ENCODE measurements around the gene SPATA32. TPM values are rescaled to one million over a fixed set of nuclear protein-coding genes. Genes with fewer than 3 reads are reported as not detected.
A peak's percentile ranks its signal among the peaks of the same experiment; 100 is the strongest.

SPATA32 gene
- total RNA-seq, 1 donor from 2014 or later: not detected

DNA sequence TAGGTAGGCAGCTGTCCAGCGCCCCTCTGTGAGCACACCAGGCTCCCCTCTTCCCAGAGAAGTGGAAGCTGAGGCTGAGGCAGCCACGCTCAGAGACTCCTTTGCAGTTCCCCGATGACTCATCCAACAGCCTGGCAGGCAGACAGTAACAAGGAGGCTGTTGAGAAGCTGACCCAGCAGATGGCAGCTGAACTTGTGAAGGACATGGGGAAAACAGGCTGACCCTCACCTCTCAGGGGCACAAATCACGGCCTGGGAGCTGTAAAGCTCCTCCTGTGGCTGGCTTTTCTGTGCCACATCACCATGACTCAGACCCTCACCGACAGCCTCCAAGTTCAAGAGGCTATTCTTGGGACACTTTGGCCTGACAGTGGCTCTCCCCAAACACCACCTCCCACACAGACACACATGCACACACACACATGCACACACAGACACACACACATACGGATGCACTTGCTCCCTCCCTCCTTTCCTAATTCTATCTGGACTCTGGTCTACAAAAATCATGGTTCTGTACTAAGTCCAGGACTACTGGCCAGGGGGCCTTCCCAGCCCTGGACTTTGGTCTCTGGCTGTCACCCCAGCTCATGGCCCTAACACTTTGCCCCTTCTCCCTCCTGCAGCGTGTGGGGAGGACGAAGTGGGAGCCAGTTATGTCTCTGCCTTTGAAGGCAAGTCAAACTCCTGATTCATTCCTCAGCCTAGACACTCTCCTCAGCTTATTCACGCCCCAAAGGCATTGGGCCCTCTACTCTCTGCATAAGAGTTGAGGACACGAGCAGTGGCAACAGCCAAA, 31.7 kb upstream of the SPATA32 start:
- Histone ChIP-seq H3K4me3 (no peak overlapping the region), H3K9me3 (no peaks in the 10 kb centered on the region), H3K36me3 (peaks cover 0 to 16% of the 10 kb centered on the region in 2 donors), H3K27me3 (no peaks in the 10 kb centered on the region), H3K4me1 (peaks cover 100% of the 10 kb centered on the region), H3K27ac (peak overlapping the region; percentile 81)
- TF ChIP-seq, protein P1, sequence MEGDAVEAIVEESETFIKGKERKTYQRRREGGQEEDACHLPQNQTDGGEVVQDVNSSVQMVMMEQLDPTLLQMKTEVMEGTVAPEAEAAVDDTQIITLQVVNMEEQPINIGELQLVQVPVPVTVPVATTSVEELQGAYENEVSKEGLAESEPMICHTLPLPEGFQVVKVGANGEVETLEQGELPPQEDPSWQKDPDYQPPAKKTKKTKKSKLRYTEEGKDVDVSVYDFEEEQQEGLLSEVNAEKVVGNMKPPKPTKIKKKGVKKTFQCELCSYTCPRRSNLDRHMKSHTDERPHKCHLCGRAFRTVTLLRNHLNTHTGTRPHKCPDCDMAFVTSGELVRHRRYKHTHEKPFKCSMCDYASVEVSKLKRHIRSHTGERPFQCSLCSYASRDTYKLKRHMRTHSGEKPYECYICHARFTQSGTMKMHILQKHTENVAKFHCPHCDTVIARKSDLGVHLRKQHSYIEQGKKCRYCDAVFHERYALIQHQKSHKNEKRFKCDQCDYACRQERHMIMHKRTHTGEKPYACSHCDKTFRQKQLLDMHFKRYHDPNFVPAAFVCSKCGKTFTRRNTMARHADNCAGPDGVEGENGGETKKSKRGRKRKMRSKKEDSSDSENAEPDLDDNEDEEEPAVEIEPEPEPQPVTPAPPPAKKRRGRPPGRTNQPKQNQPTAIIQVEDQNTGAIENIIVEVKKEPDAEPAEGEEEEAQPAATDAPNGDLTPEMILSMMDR (IDR thresholded peaks at IDR 0.05): no peak
- peak; percentile 62 to 77 for TF ChIP-seq POLR2AphosphoS5 (IDR thresholded peaks at IDR 0.05; ENCODE audit: insufficient read depth in 1 of 2, low read depth in 1 of 2)
- peak in 1 of 2 donors; percentile 97 for DNase-seq (ENCODE audit: extremely low spot score in 2 of 2)
- intact Hi-C loops (cut with DNase I): no loop called here

DNA sequence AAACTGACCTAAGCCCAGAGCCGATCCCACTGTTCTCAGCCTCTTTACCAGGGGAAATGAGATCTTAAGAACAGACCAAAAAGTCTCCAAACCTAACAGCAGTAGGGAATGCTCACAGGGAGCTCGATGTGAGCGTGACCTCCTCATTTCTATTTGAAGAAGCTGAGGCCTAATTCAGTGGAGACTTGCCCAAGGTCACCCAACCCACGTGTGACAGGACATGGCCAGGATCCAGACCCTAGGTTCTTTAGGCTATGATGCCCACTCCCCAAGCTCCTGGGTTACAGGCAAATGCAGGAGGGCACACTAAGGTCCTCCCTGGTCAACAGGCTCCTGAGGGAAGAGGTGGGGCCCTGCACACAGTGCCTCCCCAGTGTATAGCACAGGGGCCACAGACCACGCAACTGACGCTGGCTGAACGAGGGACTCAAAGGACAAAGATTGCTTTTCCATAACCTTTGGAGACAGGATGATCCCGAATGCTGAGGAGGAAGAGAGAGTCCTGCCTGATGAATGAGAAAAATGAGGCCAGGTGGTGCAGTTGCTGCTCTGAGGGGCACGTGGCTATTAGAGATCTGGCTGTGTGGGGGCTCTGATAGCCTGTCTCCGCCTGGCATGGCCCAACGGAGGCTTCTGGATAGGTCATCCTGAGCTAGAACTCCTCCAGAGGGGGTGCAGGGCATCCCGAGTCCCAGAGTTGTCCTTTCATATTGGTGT, 31.0 kb upstream of the SPATA32 start:
- no peak overlapping the region for H3K4me3 ChIP-seq
- TF ChIP-seq, protein P1 (IDR thresholded peaks at IDR 0.05): no peak
- TF ChIP-seq POLR2AphosphoS5 (IDR thresholded peaks at IDR 0.05; ENCODE audit: insufficient read depth in 1 of 2, low read depth in 1 of 2) (no peak), POLR2A (IDR thresholded peaks at IDR 0.05) (no peak)
- peaks cover 100% of the 10 kb centered on the region for H3K4me1 ChIP-seq

DNA sequence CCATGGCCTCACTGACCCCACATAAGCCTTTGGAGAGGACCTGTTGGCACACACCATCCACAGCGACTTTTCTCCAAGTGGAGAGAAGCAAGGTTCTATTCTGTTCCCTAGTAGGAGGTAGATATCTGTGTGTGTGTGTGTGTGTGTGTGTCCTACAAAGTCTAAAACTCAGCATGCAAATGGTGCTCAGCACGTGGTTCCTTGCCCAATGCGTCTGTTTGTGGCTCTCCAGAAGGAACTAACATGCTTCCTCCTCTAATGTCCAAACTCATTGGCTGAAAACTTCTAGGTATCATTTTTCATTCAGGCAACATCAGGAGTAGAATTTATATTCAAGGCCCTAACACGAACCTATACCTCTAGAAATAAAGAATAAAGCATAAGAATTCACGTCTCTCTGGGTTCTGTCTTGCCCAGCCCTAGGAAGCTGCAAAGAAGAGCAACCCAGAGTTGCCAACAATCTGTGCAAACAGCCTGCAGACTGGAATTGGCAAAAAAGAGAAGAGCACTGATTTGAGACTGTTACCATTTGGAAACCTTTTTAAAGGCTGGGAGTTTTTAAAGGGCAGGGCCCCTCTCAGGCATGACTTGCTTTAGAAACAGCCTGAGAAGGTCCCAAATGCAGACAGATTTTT, 29.4 kb upstream of the SPATA32 start:
- Histone ChIP-seq H3K4me1 (peaks cover 90% of the 10 kb centered on the region), H3K27me3 (no peaks in the 10 kb centered on the region), H3K27ac (peak overlapping the region; percentile 81), H3K36me3 (peaks cover 0 to 36% of the 10 kb centered on the region in 2 donors), H3K4me3 (no peak overlapping the region), H3K9me3 (no peaks in the 10 kb centered on the region)
- DNase-seq (ENCODE audit: extremely low spot score in 2 of 2): no peak
- TF ChIP-seq POLR2A (IDR thresholded peaks at IDR 0.05) (no peak), POLR2AphosphoS5 (IDR thresholded peaks at IDR 0.05; ENCODE audit: insufficient read depth in 1 of 2, low read depth in 1 of 2) (no peak)
- TF ChIP-seq, protein P1 (IDR thresholded peaks at IDR 0.05): no peak
- intact Hi-C loops (cut with DNase I): no loop called here

More for the DNA sequence above, 31.0 kb upstream of the SPATA32 start:
- H3K36me3 ChIP-seq: peaks cover 0 to 22% of the 10 kb centered on the region in 2 donors
- DNase-seq (ENCODE audit: extremely low spot score in 2 of 2): no peak
- peak overlapping the region; percentile 81 for H3K27ac ChIP-seq
- no peaks in the 10 kb centered on the region for H3K27me3 ChIP-seq
- intact Hi-C loops (cut with DNase I): no loop called here
- H3K9me3 ChIP-seq: no peaks in the 10 kb centered on the region

DNA sequence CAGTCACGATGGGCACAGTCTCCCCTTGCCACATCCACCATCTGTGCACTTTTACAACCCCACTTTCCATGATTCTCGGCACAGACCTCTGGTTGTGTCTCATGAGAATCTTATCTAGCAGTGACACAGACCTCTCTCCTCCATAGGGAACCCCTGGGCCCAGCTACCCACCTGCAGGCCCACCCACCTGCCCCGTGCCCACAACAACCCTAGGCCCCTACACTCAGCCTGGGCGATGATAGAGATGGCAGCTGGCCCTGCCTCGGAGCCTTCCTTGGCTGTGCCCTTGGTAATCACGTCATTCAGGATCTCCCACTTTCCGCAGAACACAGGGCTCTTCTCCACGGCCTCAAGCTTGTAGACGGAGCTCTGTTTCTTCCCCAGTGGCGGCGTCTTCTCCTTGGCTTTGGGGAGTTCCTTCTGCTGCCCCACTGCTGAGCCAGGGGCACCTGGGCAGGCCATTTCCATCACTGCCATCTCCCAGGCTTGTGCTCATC, 28.4 kb upstream of the SPATA32 start:
- Histone ChIP-seq H3K9me3 (no peaks in the 10 kb centered on the region), H3K27me3 (no peaks in the 10 kb centered on the region), H3K4me3 (no peak overlapping the region), H3K27ac (peak overlapping the region; percentile 40), H3K4me1 (peaks cover 80% of the 10 kb centered on the region), H3K36me3 (peaks cover 0 to 42% of the 10 kb centered on the region in 2 donors)
- no peak for DNase-seq (ENCODE audit: extremely low spot score in 2 of 2)
- TF ChIP-seq POLR2A (IDR thresholded peaks at IDR 0.05) (no peak), POLR2AphosphoS5 (IDR thresholded peaks at IDR 0.05; ENCODE audit: insufficient read depth in 1 of 2, low read depth in 1 of 2) (no peak)
- TF ChIP-seq, protein P1 (IDR thresholded peaks at IDR 0.05): no peak
- intact Hi-C loops (cut with DNase I): no loop called here
